OCI-LY1 (cell line): ENCODE data around the gene ASPHD1.

Experiments
- CTCF ChIP-seq: fragments of 200-600 bp; sonication (generic), shearing (Covaris generic); IDR thresholded peaks from 2 replicates; pipeline ENCODE4 v1.5.1; 2017; ENCODE audit warnings: mild to moderate bottlenecking, antibody characterized with exemption, low read length, moderate library complexity, mixed read lengths
- EZH2 ChIP-seq: fragments of 200-600 bp; sonication (generic), shearing (Covaris generic); IDR thresholded peaks from 2 replicates; pipeline ENCODE4 v1.8.0; 2017; ENCODE audit warnings: borderline replicate concordance, mixed run types, mild to moderate bottlenecking, antibody characterized with exemption, low read length, moderate library complexity, mixed read lengths

- TF ChIP-seq CTCF (no peak), EZH2 (no peak)
These were observed 19.2 kb upstream of the ASPHD1 start for GRCh38 chr16:29881050-29881449.
